PC-3 (cell line): ENCODE data around the gene COL25A1. TPM values are rescaled to one million over a fixed set of nuclear protein-coding genes. Genes with fewer than 3 reads are reported as not detected.

Experiments
- ATAC-seq: fragments of 200-7000 bp; cut with Tn5 transposase; 2 replicates; pipeline ENCODE4 v1.9.1; 2020; ENCODE audit warnings: mild to moderate bottlenecking, moderate library complexity
- BruUV-seq: library from RNA; stranded (reverse); fragments of 400-500 nt; replicated peaks from 2 replicates; lab custom pipeline; 2021; lab: Mats Ljungman, UMichigan
- CTCF ChIA-PET: fragments of 300-600 bp; sonication (Branson Sonifier 250); formaldehyde crosslinking; loops from one replicate; lab custom pipeline; 2022; ENCODE audit warnings: antibody characterized with exemption; lab: Charles Lee
- POLR2A ChIA-PET: fragments of 300-600 bp; sonication (Branson Sonifier 250); formaldehyde crosslinking; loops from one replicate; lab custom pipeline; 2022; ENCODE audit warnings: antibody characterized with exemption; ENCODE audit not compliant: unreplicated experiment; lab: Charles Lee
- DNase-seq: peaks from one replicate; pipeline ENCODE4 v3.0.0-alpha.2; 2015
- H2AFZ ChIP-seq: fragments of 300-600 bp; sonication (generic); 2 replicates; pipeline ENCODE4 v1.6.0; 2016; ENCODE audit warnings: antibody characterized with exemption, low read length
- H3F3A ChIP-seq: fragments of 300-600 bp; sonication (generic); one replicate; pipeline ENCODE4 v1.6.0; 2017; ENCODE audit warnings: antibody characterized with exemption, low read length, control low read depth, mild to moderate bottlenecking; ENCODE audit not compliant: unreplicated experiment
- H3K27ac ChIP-seq: fragments of 300-600 bp; sonication (generic); 2 replicates; pipeline ENCODE4 v1.5.1; 2016; ENCODE audit warnings: mild to moderate bottlenecking, low read length
- H3K27me3 ChIP-seq: fragments of 300-600 bp; sonication (generic); 2 replicates; pipeline ENCODE4 v1.6.1; 2016; ENCODE audit warnings: low read length, mixed read lengths
- H3K36me3 ChIP-seq: fragments of 300-600 bp; sonication (generic); 2 replicates; pipeline ENCODE4 v1.6.1; 2016; ENCODE audit warnings: low read depth, mixed run types, low read length, mixed read lengths
- H3K4me1 ChIP-seq: fragments of 300-600 bp; sonication (generic); 2 replicates; pipeline ENCODE4 v1.5.1; 2016; ENCODE audit warnings: low read length; ENCODE audit not compliant: insufficient read depth
- H3K4me2 ChIP-seq: fragments of 300-600 bp; sonication (generic); 2 replicates; pipeline ENCODE4 v1.6.0; 2016; ENCODE audit warnings: low read length
- H3K4me3 ChIP-seq: fragments of 300-600 bp; sonication (generic); 2 replicates; pipeline ENCODE4 v1.5.1; 2016; ENCODE audit warnings: mild to moderate bottlenecking, low read length, mixed read lengths
- H3K79me2 ChIP-seq: fragments of 300-600 bp; sonication (generic); 2 replicates; pipeline ENCODE4 v1.6.1; 2017; ENCODE audit warnings: low read length, mixed read lengths
- H3K9ac ChIP-seq: fragments of 300-600 bp; sonication (generic); 2 replicates; pipeline ENCODE4 v1.6.0; 2016; ENCODE audit warnings: mild to moderate bottlenecking, low read length
- H3K9me2 ChIP-seq: fragments of 300-600 bp; sonication (generic); replicated peaks from 2 replicates; pipeline ENCODE4 v1.6.1; 2016; ENCODE audit warnings: mixed run types, low read length, mixed read lengths
- H3K9me3 ChIP-seq: fragments of 300-600 bp; sonication (generic); 2 replicates; pipeline ENCODE4 v1.6.1; 2016; ENCODE audit warnings: low read length, mixed read lengths
- H4K20me1 ChIP-seq: fragments of 300-600 bp; sonication (generic); 2 replicates; pipeline ENCODE4 v1.6.1; 2016; ENCODE audit warnings: low read length, mixed read lengths
- CTCF ChIP-seq: fragments of 300-600 bp; sonication (generic); conservative IDR thresholded peaks from 2 replicates; pipeline ENCODE4 v1.5.1; 2017; ENCODE audit warnings: antibody characterized with exemption, low read depth, mild to moderate bottlenecking, low read length
- EZH2 ChIP-seq: fragments of 300-600 bp; sonication (generic); IDR thresholded peaks from one replicate; pipeline ENCODE4 v1.6.1; 2017; ENCODE audit warnings: antibody characterized with exemption, mild to moderate bottlenecking, low read length; ENCODE audit not compliant: unreplicated experiment
- EZH2phosphoT487 ChIP-seq: fragments of 300-600 bp; sonication (generic); IDR thresholded peaks from 2 replicates; pipeline ENCODE4 v1.6.1; 2018; ENCODE audit warnings: mild to moderate bottlenecking, antibody characterized with exemption, low read length, borderline replicate concordance
- intact Hi-C: fragments of 100-400 bp; cut with micrococcal nuclease; formaldehyde crosslinking; loops from 2 replicates; pipeline ENCODE4 v1.9.0; 2023
- total RNA-seq: library from RNA; depleted of rRNA; stranded (reverse); fragments of >200 nt; gene quantifications from 2 replicates; pipeline ENCODE4 v1.2.3, GENCODE V29; 2014

The COL25A1 gene
- total RNA-seq, 1 experiment from 2014 or later = not detected

DNA sequence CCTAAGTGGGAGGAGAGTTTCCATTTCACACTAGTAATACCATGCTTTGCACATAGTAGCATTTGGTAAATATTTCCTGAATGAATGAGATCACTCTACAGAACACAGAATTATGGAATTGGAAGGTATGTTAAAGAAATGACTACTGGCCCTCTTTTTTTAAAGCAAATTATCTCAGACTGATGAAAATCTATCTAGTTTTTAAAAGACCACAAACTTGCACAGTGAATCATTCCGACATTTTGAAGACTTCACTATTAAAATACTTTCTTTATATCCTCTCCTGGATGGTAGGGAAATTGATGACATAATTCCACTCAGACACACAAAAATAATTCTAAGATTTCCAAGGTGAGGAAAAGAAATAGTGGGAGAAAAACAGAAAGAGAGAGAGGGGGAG lies 471.2 kb downstream of the COL25A1 start:
- H3F3A ChIP-seq = no peaks in the 10 kb centered on the region
- no peak overlapping the region for H3K27ac ChIP-seq
- BruUV-seq = no TSS peak
- H3K36me3 ChIP-seq = no peaks in the 10 kb centered on the region
- no peak overlapping the region for H3K4me3 ChIP-seq
- intact Hi-C loops = loop anchor here (5.0 kb wide), 1 partner anchor 466 kb away; no protein-coding TSS in a partner anchor
- no peaks in the 10 kb centered on the region for H3K9me3 ChIP-seq
- ChIA-PET CTCF (no interaction called here), POLR2A (no interaction called here)
- TF ChIP-seq CTCF (no peak), EZH2phosphoT487 (no peak), EZH2 (no peak)
- H3K4me1 ChIP-seq = no peaks in the 10 kb centered on the region
- H4K20me1 ChIP-seq = no peaks in the 10 kb centered on the region
- peaks cover 20% of the 10 kb centered on the region for H3K27me3 ChIP-seq
- no peaks in the 10 kb centered on the region for H3K9me2 ChIP-seq
- no peaks in the 10 kb centered on the region for H3K79me2 ChIP-seq
- DNase-seq (no peak), ATAC-seq (no peak)
- no peak overlapping the region for H2AFZ ChIP-seq
- no peak overlapping the region for H3K4me2 ChIP-seq
- no peak overlapping the region for H3K9ac ChIP-seq

- Histone ChIP-seq H3K9me3 (no peaks in the 10 kb centered on the region), H3K9ac (no peak overlapping the region), H3K27me3 (peaks cover 20% of the 10 kb centered on the region), H2AFZ (no peak overlapping the region), H3K79me2 (no peaks in the 10 kb centered on the region), H3K9me2 (no peaks in the 10 kb centered on the region), H3K27ac (no peak overlapping the region), H4K20me1 (no peaks in the 10 kb centered on the region), H3K4me2 (no peak overlapping the region), H3K4me3 (no peak overlapping the region), H3F3A (no peaks in the 10 kb centered on the region), H3K36me3 (no peaks in the 10 kb centered on the region), H3K4me1 (no peaks in the 10 kb centered on the region)
- TF ChIP-seq CTCF = no peak
- no peak for TF ChIP-seq EZH2
- no peak for TF ChIP-seq EZH2phosphoT487
- DNase-seq (no peak), ATAC-seq (no peak)
- intact Hi-C loops = loop anchor here (5.0 kb wide), 1 partner anchor 467 kb away; no protein-coding TSS in a partner anchor
- no TSS peak for BruUV-seq
- CTCF ChIA-PET = no interaction called here
- POLR2A ChIA-PET = no interaction called here
Observed at GRCh38 chr4:108830509-108831244, 471.8 kb downstream of the COL25A1 start.

DNA sequence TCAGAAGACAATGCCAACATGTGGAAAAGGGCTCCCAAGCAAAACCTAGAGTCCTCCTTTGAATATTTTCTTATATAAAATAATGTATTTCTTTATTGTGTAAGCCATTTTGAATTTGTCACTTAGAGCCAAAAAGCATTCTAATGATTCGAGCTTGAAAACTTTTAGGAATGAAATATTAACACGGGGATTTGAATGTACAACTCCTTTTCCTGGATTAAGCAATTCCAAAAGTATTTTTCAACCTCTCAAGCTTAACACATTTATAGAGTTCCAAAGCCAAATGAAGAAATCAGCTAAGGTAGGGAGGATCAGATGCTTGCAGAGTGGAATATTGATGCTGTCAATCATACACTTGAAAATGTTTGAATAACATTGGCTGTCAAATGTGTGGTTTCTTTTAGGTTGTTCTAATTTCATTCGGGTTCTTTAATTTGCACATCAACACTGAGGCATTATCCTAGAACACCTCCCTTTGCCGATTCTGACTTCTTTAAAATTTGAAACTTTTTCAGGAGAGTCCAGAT lies 472.4 kb downstream of the COL25A1 start:
- Histone ChIP-seq H3K4me1 (no peaks in the 10 kb centered on the region), H3K9me2 (no peaks in the 10 kb centered on the region), H2AFZ (no peak overlapping the region), H4K20me1 (no peaks in the 10 kb centered on the region), H3K79me2 (no peaks in the 10 kb centered on the region), H3F3A (no peaks in the 10 kb centered on the region), H3K9ac (no peak overlapping the region), H3K36me3 (no peaks in the 10 kb centered on the region), H3K4me3 (no peak overlapping the region), H3K27me3 (peaks cover 20% of the 10 kb centered on the region), H3K4me2 (no peak overlapping the region), H3K9me3 (no peaks in the 10 kb centered on the region), H3K27ac (no peak overlapping the region)
- ChIA-PET CTCF (no interaction called here), POLR2A (no interaction called here)
- no TSS peak for BruUV-seq
- no peak for ATAC-seq
- DNase-seq = no peak
- intact Hi-C loops = loop anchor here (5.0 kb wide), 1 partner anchor 467 kb away; no protein-coding TSS in a partner anchor
- TF ChIP-seq EZH2 (no peak), EZH2phosphoT487 (no peak), CTCF (no peak)
